Bone marrow (tissue), 2 donors: ENCODE measurements around the gene TBX10.
"Not testable (repeated sequence)": the region's sequence is repeated elsewhere in the genome, so short reads cannot be mapped to it uniquely, and the experiment has no call there.

ENCODE experiments used
- DNase-seq, 2 donors: peaks; one replicate each; lab custom pipeline; 2025; lab: John Stamatoyannopoulos, UW

TBX10 gene

DNA sequence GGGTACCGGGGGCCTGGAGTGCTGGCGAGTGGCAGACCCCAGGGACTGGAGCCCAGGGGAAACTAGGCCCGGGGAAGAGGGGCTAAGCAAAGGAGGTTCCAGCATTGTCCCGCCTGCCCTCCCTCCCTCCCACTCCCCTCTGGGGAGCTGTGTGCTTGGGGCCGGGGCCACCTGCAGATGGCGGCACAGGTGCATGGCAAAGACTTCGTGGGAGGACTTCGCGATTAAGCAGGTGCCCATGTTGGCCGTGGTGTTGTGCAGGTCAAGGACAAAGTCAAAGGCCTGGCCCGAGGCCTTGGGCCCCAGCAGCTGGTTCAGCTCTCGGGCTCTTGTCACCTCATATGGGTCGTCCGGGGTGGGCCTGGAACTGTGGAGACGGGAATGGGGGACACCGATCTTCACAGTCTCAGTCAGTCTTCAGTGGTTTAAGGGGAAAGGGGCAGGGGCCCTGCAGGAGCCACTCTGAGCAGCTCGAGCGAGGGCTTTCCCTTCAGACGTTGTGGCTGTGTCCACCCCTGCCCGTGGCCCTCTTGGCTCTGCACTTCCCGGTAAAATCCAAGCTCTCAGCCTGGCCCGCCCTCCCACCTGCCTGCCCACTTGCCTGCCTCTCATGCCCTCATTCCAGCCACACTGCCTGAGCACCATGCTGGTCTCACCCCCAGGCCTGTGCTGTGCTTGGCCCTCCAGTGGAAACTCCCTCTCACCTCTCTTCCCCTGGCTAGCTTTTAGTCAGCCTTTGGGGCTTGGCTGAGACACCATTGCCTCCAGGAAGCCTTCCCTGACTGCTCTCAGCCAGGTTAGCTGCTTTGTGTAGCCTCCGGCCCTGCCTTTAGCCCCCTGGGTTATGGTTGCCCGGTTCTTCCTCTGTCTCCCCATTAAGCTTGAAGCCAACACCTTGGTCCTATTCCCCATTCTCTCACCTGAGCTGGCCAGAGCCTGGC lies 6.2 kb upstream of the TBX10 start:
- DNase-seq, result no peak

DNA sequence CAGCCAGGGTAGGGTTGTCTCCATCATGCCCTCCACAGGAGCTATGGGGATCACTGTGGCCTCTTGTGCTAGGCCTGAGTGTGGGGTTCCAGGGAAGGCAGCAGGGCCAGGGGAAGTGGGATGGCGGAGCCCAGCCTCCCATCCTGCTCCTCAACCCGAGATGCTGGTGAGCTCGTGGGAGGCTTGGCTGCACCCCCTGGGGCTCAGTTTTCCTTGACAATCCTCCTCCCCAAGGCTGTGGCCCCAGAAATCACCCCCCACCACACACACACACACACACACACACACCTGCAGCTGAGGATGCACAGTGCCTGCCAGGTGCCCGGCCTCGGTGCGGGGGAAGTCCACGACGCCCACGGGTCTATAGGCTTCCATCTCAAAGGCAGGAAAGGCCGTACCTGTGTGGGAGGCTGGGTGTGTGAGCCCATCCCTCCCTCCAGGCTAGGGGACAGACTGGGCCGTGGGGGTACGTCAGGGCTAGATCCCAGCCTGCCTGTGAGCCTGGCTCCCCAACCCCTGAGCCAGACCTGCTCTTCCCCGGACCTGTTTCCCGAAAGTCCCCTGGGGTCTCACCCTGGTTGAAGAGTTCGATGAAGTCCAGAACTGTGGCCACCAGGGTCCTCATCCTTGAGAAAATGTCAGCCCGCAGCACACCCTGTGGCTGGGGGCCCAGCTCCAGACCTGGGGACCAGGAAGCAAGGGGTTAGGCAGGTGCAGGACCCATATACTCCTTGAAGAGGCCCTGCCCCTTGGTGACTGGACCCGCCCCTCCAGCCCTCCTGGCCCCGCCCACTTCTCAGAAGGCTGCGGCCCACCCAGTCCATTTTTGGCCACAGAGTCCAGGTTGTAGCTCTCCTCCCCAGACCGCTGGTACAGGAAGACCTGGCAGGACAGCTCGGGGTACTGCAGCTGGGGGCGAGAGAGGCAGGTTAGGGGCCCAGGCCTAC lies 5.2 kb upstream of the TBX10 start:
- no peak for DNase-seq

GRCh38 chr11:67644042-67644441 lies 4.5 kb upstream of the TBX10 start:
- DNase-seq, result no peak

DNA sequence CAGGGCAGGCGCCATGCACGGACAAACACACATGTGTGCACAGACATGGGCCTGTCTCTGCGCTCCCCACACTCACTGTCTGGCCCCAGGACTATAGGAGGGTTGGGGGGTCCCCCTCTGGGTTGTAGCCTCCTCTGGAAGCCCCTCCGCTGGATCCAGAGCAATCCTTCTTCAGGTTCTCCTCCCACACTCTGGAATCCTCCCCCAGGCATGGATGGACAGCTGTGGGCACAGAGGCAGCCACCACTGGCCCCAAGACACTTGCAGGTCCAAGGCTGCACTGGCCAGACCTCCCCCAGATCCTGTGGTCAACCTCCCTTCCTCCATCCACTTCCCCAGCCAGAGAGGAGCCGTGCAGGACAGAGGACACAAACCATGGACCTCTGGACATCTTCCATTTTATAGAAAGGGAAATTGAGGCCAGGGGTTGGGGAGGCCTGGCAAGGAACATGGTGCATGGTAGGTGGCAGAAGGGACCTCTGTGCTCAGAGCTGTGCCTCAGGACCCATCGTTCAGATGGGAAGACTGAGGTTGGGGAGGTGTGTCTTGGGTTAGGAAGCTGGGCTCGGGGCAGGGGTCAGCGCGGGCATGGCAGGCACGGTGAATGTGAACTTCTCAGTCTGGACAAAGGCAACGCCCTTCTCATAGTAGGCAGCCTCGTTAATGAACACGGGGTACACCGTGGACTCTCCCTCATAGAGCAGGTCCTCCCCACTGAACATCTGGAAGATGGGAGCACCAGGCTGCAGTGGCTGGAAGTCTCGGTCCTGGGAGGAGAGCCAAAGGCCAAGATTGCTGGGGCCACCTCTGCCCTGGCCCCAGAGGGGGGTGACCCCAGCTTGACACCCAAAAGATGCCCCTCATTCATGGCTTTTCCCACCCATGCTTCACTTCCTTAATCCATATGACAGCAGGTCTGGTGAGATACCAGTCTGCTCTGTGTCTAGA lies 2.9 kb upstream of the TBX10 start:
- no peak for DNase-seq

GRCh38 chr11:67641338-67642172 lies 2.0 kb upstream of the TBX10 start:
- no peak for DNase-seq

DNA sequence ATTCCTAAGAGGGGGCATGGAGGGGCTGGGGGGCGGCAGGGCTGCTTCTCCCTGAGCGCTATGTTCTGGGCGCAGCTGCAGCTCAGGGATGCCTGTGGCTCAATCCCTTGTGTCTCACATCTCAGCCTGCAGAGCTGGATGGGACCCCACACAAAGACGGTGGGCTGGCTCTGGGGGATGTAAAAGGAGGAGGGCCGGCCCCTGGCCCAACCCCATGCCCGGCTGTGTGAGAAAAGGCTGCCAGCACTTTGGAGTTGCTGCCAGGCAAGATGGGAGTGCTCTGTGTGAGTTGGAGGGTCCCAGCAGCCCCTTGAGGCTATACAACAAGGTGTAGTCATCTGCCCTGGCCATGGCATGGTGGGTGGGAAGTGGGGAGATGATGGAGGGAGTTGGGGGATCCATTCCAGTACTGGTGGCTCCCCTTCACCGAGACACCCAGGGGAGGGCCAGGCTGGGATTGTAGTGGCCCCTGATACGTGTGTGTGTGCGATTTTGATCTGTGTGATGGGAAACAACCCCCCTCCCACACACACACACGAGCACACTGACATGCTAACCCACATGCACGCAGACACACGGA lies 1.3 kb upstream of the TBX10 start:
- DNase-seq, result no peak

GRCh38 chr11:67640021-67640757 lies 626 bp upstream of the TBX10 start:
- peak in 1 of 2 donors; percentile 18 for DNase-seq

DNA sequence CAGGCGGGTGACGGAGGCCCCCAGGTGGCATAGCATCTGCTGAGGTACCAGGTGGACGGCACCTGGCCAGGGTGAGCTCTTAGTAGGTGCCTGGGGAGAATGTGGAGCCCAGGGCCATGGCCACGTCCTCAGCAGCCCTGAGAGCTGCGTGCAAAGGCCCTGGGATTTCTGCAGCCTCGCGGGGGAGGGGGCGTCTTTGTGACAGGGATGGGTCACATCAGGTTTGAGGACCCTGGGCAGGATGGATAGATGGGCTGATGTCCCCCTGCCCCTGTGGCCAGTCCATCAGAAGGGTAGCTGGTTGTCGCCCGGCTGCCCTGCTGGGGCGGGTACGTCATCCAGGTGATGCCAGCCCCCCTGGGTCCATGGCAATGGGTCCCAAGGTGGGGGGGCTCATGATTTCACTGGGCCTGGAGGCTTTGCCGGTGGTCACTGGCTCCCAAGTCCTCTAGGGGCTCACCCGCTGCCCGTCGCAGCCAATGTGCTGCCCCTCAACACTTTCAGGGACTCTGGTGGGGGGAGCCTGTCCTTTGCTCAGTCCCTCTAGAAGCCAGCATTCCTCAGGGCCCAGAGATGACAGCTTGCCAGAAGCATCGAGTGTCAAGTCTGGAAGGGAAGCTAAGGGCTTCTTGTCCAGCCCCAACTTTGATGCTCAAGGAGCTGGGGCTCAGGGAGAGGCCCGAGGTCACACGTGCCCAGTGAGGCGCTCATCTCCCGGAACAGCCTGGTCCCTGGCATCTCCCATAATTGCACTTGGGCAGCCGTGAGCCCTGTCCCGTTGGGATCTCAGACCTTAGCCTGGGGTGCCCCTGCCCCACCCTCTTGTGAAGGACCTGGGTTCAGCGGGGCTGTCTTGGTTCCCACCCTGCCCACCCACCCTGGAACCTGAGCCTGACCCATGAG lies 777 bp downstream of the TBX10 start:
- no peak for DNase-seq

GRCh38 chr11:67637441-67637840 lies 2.1 kb downstream of the TBX10 start:
- DNase-seq, result not testable (repeated sequence)

GRCh38 chr11:67636962-67637361 lies 2.6 kb downstream of the TBX10 start:
- no peak for DNase-seq

GRCh38 chr11:67635231-67635521 lies 4.4 kb downstream of the TBX10 start:
- no peak for DNase-seq

GRCh38 chr11:67634366-67635230 lies 5.0 kb downstream of the TBX10 start:
- DNase-seq, result no peak

DNA sequence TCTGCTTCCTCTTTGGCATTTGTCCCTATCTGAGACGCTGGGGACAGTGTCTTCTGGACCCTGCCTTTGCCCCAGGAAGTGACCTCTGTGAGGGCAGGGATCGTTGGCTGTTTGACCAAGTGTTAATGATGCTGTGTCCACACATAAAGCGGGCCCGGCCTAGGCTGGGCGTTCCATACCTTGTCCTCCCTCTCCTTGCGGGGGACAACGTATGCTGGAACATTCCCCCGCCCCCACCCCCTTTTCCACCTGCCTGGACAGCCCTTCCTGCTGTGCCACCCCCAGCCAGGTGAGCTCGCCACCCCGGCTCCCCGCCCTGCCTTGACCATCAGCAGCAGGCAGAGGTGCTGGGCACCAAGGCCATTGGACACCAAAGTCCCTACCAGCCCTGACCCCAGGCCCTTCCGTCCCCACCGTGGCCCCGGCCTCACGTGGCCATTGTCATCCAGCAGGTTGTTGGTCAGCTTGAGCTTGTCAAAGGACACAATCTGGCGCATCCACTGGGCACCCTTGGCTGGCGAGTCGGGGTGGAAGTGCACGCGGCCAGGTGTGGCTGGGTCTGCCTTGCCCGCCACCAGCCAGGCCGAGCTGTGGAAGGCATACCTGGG lies 5.7 kb downstream of the TBX10 start:
- no peak for DNase-seq

DNA sequence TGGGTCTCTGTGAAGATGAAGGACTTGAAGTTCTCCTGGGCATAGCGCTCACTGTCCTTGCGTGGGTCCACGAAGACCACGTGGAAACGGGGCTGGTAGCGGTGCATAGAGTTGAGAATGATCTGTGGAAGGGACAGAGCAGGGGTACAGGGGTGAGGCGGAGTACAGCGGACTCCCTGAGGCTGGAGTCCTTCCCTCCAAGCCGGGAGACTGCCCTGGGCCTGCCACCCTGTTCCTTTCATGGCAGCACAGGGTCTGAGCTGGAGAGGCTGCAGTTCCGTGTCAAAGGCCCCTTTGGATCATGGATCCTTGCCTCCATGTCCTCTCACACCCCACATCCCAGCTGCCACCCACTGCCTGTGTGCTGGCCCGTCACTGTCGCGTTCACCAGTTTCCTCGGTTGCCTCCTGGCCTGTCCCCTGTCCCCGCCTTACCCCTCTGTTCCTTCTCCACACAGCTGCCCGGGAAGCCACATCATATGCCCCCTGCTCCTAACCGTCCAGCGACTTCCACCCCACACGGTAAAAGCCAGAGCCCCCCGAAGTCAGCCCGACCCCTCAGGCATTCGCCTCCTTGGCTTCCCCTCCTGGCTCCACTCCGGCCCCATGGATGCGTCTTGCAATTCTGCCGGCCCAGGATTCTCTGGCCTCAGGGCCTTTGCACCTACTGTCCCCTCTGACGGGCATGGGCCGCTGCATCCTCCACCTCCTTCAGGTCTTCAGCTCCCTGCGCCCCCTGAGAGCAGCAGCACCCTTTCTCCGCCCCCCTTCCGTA lies 6.4 kb downstream of the TBX10 start:
- DNase-seq, result no peak

GRCh38 chr11:67632175-67632981 lies 7.2 kb downstream of the TBX10 start:
- DNase-seq, result no peak

DNA sequence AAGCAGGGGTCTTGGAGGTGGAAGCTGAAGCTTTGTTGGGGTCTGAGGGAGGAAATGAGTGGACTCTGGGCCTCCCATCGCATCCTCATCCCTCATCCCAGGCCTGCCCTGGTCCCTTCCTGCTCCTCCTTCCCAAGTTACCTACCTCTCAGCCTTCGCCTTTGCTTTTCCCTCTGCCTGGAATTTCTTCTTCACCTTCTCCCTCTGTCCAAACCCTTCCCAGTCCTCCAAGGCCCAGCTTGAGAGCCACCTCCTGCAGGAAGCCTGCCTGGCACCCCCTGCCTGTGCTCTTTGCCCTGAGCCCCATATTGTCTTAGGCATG lies 7.7 kb downstream of the TBX10 start:
- DNase-seq, result no peak
